Activated T-cell treated with anti-CD3 and anti-CD28 coated beads for 48 hours (primary cell): ENCODE results near the gene NDUFA1.
"Not testable (repeated sequence)": the region's sequence is repeated elsewhere in the genome, so short reads cannot be mapped to it uniquely, and the experiment has no call there.

Experiments
- DNase-seq: peaks from one replicate; pipeline ENCODE4 v3.0.0-alpha.2; 2020; ENCODE audit warnings: low read depth

NDUFA1 gene

DNA sequence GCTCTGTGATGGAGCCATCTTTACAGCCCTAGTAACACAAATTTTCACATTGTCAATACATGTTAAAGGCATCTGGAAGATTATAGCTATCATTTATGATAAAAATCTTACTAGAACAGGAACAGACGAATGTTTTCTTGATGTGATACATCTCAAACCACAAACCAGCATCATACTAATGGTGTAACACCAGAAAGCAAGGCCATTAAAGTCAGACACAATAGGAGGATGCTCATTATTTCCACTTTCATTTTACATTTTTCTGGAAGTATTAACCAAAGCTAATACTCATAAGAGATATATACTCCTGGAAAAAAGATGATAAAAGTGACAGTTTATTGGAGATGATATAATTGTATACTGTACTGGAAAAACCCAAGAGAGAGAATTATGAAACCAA lies 29.3 kb downstream of the NDUFA1 start:
- no peak for DNase-seq

GRCh38 chrX:119916310-119916709 lies 44.7 kb downstream of the NDUFA1 start:
- no peak for DNase-seq

- no peak for DNase-seq
These were observed 46.2 kb downstream of the NDUFA1 start for GRCh38 chrX:119917877-119918276.

DNA sequence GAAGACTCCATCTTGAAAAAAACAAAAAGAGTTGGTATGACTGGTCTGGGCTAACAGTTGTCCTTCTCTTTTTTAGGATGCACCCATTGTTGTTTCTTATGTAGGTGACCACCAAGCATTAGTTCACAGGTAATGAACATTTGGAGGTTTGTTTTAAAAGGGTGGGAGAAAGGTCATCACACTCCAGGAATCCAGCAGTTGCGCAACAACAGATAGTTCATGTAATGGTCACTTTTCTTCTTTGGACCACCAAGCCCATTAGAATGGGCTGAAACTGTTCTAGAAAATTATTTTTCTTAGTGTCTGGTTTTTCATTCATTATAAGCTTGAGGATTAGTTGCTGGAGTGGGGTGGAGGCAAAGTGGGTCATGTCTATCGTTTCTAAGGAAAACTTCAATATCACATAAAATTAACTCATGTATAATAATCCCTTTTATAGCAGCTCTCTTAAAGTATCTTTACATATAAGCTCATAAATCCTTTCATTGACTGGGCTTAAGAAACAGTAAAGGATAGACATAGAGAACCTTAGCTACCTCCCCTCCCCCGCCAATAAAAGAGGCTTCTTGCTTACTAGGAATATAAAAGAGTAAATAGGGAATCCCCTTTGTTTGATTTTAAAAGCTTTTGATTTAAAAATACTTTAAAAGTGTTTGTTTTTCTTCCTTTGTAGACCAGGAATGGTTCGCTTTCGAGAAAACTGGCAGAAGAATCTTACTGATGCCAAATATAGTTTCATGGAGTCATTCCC lies 48.4 kb downstream of the NDUFA1 start:
- no peak for DNase-seq

- not testable (repeated sequence) for DNase-seq
These were observed 50.8 kb downstream of the NDUFA1 start for GRCh38 chrX:119922391-119922790.
